Measurements from ENCODE around the gene FHDC1.

Gene FHDC1

GRCh38 chr4:152992027-152992426 is 55.9 kb downstream of the FHDC1 start:
- TF ChIP-seq, protein P1, sequence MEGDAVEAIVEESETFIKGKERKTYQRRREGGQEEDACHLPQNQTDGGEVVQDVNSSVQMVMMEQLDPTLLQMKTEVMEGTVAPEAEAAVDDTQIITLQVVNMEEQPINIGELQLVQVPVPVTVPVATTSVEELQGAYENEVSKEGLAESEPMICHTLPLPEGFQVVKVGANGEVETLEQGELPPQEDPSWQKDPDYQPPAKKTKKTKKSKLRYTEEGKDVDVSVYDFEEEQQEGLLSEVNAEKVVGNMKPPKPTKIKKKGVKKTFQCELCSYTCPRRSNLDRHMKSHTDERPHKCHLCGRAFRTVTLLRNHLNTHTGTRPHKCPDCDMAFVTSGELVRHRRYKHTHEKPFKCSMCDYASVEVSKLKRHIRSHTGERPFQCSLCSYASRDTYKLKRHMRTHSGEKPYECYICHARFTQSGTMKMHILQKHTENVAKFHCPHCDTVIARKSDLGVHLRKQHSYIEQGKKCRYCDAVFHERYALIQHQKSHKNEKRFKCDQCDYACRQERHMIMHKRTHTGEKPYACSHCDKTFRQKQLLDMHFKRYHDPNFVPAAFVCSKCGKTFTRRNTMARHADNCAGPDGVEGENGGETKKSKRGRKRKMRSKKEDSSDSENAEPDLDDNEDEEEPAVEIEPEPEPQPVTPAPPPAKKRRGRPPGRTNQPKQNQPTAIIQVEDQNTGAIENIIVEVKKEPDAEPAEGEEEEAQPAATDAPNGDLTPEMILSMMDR (IDR thresholded peaks at IDR 0.05; ENCODE audit: control insufficient read depth, insufficient read depth, low read depth, low read length, missing control alignments) = no peak
- DNase-seq (ENCODE audit: low read depth) = no peak
- no peak overlapping the region for H3K4me3 ChIP-seq (ENCODE audit: control insufficient read depth, low read depth, low read length)

GRCh38 chr4:152992466-152992865 is 56.3 kb downstream of the FHDC1 start:
- TF ChIP-seq, protein P1 (IDR thresholded peaks at IDR 0.05; ENCODE audit: control insufficient read depth, insufficient read depth, low read depth, low read length, missing control alignments) = no peak
- no peak for DNase-seq (ENCODE audit: low read depth)
- no peak overlapping the region for H3K4me3 ChIP-seq (ENCODE audit: control insufficient read depth, low read depth, low read length)

GRCh38 chr4:152994038-152994437 is 57.9 kb downstream of the FHDC1 start:
- DNase-seq (ENCODE audit: low read depth) = no peak
- no peak overlapping the region for H3K4me3 ChIP-seq (ENCODE audit: control insufficient read depth, low read depth, low read length)
- TF ChIP-seq, protein P1 (IDR thresholded peaks at IDR 0.05; ENCODE audit: control insufficient read depth, insufficient read depth, low read depth, low read length, missing control alignments) = no peak

- H3K4me3 ChIP-seq (ENCODE audit: control insufficient read depth, low read depth, low read length) = no peak overlapping the region
- no peak for DNase-seq (ENCODE audit: low read depth)
- TF ChIP-seq, protein P1 (IDR thresholded peaks at IDR 0.05; ENCODE audit: control insufficient read depth, insufficient read depth, low read depth, low read length, missing control alignments) = no peak
These were observed 60.0 kb downstream of the FHDC1 start for GRCh38 chr4:152996111-152996571.

- DNase-seq (ENCODE audit: low read depth) = no peak
- no peak overlapping the region for H3K4me3 ChIP-seq (ENCODE audit: control insufficient read depth, low read depth, low read length)
- TF ChIP-seq, protein P1 (IDR thresholded peaks at IDR 0.05; ENCODE audit: control insufficient read depth, insufficient read depth, low read depth, low read length, missing control alignments) = no peak
These were observed 60.5 kb downstream of the FHDC1 start for GRCh38 chr4:152996672-152997071.

DNA sequence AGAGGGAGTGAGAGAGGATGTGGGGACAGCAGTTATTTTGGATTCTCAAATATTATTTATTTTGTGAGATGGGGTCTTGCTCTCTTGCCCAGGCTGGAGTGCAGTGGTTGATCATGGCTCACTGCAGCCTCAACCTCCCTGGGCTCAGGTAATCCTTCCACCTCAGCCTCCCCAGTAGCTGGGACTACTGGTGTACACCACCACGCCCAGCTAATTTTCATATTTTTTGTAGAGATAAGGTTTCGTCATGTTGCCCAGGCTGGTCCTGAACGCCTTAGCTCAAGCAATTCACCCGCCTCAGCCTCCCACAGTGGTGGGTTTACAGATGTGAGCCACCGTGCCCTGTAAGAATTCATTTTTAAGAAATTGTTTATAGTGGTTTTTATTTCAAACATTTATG is 61.2 kb downstream of the FHDC1 start:
- TF ChIP-seq, protein P1 (IDR thresholded peaks at IDR 0.05; ENCODE audit: control insufficient read depth, insufficient read depth, low read depth, low read length, missing control alignments) = no peak
- no peak for DNase-seq (ENCODE audit: low read depth)
- no peak overlapping the region for H3K4me3 ChIP-seq (ENCODE audit: control insufficient read depth, low read depth, low read length)

Data from AG09309 (cell line).